Right lung (tissue), 5 donors: ENCODE results near the gene KRTAP12-4. TPM values are rescaled to one million over a fixed set of nuclear protein-coding genes. Genes with fewer than 3 reads are reported as not detected.
"Not testable (repeated sequence)": the region's sequence is repeated elsewhere in the genome, so short reads cannot be mapped to it uniquely, and the experiment has no call there.

Experiments
- DNase-seq, 2 donors: peaks; one replicate each; pipeline ENCODE4 v3.0.0-alpha.2; 2013
- polyA plus RNA-seq, 5 donors: library from polyadenylated mRNA; unstranded; fragments of 120-200 nt; gene quantifications; one replicate each; pipeline versions ENCODE4 v1.2.1 to v1.2.3, GENCODE V29; 2013; ENCODE audit warnings: inconsistent platforms in 1 of 5, low replicate concordance in 1 of 5; ENCODE audit not compliant: insufficient read length in 5 of 5, insufficient read depth in 1 of 5

The KRTAP12-4 gene
- polyA plus RNA-seq, 5 donors = not detected

DNA sequence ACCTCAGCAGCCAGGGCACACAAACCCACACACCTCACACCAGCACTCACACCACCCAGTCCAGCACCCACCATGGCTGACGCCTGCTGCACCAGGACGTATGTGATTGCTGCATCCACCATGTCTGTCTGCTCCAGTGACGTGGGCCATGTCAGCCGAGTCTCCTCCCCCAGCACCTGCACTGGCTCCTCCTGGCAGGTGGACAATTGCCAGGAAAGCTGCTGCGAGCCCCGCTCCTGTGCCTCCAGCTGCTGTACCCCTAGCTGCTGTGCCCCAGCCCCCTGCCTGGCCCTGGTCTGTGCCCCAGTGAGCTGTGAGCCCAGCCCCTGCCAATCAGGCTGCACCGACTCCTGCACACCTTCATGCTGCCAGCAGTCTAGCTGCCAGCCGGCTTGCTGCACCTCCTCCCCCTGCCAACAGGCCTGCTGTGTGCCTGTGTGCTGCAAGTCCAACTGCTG lies 42.4 kb downstream of the KRTAP12-4 start, which contains the start of gene KRTAP10-8:
Gene KRTAP10-8 (plus strand): TSS at position 51 of the 458 bp plus-strand sequence. CDS start 22 bp downstream, at position 73.
- DNase-seq = no peak

DNA sequence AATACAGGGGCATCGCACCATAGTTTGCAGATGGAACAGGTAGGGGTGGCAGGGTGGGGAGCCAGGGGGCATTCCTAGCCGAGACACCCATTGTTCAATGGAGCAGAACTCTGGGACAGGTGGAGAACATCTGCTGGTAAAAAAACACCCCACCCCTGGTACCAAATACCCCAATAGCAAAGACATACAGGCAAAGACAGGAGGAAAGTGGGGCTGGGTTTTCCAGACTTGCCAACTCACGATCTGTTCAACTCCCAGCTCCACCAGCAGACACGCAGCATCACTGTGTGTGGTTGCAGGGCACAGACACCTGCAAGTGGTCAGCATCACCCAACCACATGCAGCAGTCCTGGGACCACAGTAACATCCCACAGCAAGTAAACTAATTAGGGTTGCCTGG lies 42.9 kb downstream of the KRTAP12-4 start:
- no peak for DNase-seq

DNA sequence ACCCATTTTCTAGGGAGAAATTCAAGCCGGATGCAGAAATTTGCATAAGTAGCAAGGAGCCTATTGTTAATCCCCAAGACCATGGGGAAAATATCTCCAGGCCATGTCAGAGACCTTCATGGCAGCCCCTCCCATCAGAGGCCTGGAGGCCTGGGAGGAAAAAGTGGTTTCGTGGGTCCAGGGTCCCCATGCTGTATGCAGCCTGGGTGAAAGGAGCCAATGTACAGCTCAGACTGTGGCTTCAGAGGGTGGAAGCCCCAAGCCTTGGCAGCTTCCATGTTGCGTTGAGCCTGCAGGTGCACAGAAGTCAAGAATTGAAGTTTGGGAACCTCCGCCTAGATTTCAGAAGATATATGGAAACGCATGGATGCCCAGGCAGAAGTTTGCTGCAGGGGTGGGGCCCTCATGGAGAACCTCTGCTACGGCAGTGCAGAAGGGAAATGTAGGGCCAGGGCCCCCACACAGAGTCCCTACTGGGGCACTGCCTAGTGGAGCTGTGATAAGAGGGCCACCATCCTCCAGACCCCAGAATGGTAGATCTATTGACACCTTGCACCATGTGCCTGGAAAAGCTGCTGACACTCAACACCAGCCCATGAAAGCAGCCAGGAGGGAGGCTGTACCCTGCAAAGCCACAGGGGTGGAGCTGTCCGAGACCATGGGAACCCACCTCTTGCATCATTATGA lies 44.2 kb downstream of the KRTAP12-4 start:
- DNase-seq = not testable (repeated sequence)

DNA sequence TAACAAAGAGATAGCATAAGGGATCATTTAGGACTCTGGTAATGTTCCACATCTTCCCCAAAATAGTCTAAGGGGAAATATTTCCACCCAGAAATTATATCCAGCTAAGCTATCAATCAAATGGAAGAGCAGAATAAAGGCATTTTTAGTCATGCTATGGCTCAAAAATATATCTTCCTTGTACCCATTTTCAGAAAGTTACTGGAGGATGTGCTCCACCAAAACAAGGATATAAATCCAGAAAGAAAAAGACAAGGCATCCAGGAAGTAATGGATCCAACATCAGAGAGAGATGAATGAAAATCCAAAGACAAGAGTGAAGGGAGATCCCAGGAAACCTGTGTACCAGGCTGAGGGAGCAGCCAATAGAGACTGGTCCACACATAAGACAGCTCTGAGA lies 45.3 kb downstream of the KRTAP12-4 start:
- no peak for DNase-seq

DNA sequence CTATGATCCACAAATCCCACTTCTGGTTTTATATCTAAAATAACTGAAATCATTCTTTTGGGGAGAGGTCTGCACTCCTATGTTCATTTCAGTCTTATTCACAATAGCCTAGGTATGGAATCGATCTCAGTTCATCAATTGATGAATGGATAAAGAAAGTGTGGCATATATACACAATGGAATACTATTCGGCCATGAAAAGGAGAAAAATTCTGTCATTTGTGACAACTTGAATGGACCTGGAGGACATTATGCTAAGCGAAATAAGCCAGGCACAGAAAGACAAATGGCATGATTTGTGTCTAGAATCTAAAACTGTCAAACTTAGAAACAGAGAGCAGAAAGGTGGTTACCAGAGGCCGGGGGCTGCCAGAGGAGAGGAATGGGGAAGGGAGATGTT lies 48.0 kb downstream of the KRTAP12-4 start:
- DNase-seq = no peak

Other genes starting within 250 kb of the KRTAP12-4 start
- 1 to 10 TPM; 4.2 to 6.6 (median 5.9) TPM for gene LRRC3, start 199.1 kb downstream of the KRTAP12-4 start, polyA plus RNA-seq
- gene KRTAP10-1, start 114.5 kb downstream of the KRTAP12-4 start, polyA plus RNA-seq = not detected
- not detected for gene KRTAP10-2, start 103.2 kb downstream of the KRTAP12-4 start, polyA plus RNA-seq
- not detected for gene KRTAP10-3, start 95.9 kb downstream of the KRTAP12-4 start, polyA plus RNA-seq
- gene KRTAP10-4, start 80.9 kb downstream of the KRTAP12-4 start, polyA plus RNA-seq = not detected
- gene KRTAP10-5, start 74.1 kb downstream of the KRTAP12-4 start, polyA plus RNA-seq = not detected
- not detected for gene KRTAP10-6, start 62.2 kb downstream of the KRTAP12-4 start, polyA plus RNA-seq
- not detected for gene KRTAP10-7, start 54.1 kb downstream of the KRTAP12-4 start, polyA plus RNA-seq
- not detected for gene KRTAP10-8, start 42.6 kb downstream of the KRTAP12-4 start, polyA plus RNA-seq
- not detected for gene KRTAP10-9, start 27.6 kb downstream of the KRTAP12-4 start, polyA plus RNA-seq
- gene KRTAP10-10, start 17.3 kb downstream of the KRTAP12-4 start, polyA plus RNA-seq = not detected
- gene KRTAP10-11, start 8.2 kb downstream of the KRTAP12-4 start, polyA plus RNA-seq = not detected
- gene KRTAP12-3, start 3.3 kb upstream of the KRTAP12-4 start, polyA plus RNA-seq = not detected
- gene KRTAP12-2, start 12.3 kb upstream of the KRTAP12-4 start, polyA plus RNA-seq = not detected
- gene KRTAP12-1, start 27.5 kb upstream of the KRTAP12-4 start, polyA plus RNA-seq = not detected
- gene KRTAP10-12, start 42.5 kb upstream of the KRTAP12-4 start, polyA plus RNA-seq = not detected
- 1 to 10 TPM; 2.0 to 4.4 (median 3.0) TPM for gene TSPEAR, start 56.9 kb upstream of the KRTAP12-4 start, polyA plus RNA-seq
- 100 to 1,000 TPM; 110 to 155 (median 135) TPM for gene UBE2G2, start 147.2 kb upstream of the KRTAP12-4 start, polyA plus RNA-seq
- gene SUMO3, start 163.4 kb upstream of the KRTAP12-4 start, polyA plus RNA-seq = 100 to 1,000 TPM; 116 to 138 (median 124) TPM
- gene PTTG1IP, start 219.0 kb upstream of the KRTAP12-4 start, polyA plus RNA-seq = 100 to 1,000 TPM; 190 to 221 (median 212) TPM